A549 (cell line): ENCODE data around the gene ERP29.

Experiments
- CTCF ChIP-seq: fragments of >200 bp; sonication (Bioruptor Twin); formaldehyde crosslinking; IDR thresholded peaks from 3 replicates; pipeline ENCODE4 v1.5.1; 2016
- EP300 ChIP-seq, 2 experiments: fragments of >200 bp; sonication (Bioruptor Twin); formaldehyde crosslinking; IDR thresholded peaks; 2 replicates in 1 of 2; 3 replicates in 1 of 2; pipeline ENCODE4 v1.6.1; 2016 to 2017
- POLR2A ChIP-seq: IDR thresholded peaks from 2 replicates; pipeline ENCODE4 v1.6.1; 2012; ENCODE audit warnings: mild to moderate bottlenecking, low read length

GRCh38 chr12:112001576-112001975 lies 11.7 kb upstream of the ERP29 start:
- TF ChIP-seq EP300 (IDR thresholded peaks at IDR 0.05) (no peak), POLR2A (no peak), CTCF (no peak)
